ENCODE data around the gene ALPK3.

- TF ChIP-seq POLR2A (IDR thresholded peaks at IDR 0.05) (no peak), CTCF (IDR thresholded peaks at IDR 0.05) (no peak)
Measured at GRCh38 chr15:84869510-84869909, 52.4 kb downstream of the ALPK3 start.
